ENCODE data around the gene CD300A. TPM values are rescaled to one million over a fixed set of nuclear protein-coding genes. Genes with fewer than 3 reads are reported as not detected.

The CD300A gene
- total and polyA plus RNA-seq, 2 of the 4 experiments (the other 2 are of a cell fraction), result not detected

DNA sequence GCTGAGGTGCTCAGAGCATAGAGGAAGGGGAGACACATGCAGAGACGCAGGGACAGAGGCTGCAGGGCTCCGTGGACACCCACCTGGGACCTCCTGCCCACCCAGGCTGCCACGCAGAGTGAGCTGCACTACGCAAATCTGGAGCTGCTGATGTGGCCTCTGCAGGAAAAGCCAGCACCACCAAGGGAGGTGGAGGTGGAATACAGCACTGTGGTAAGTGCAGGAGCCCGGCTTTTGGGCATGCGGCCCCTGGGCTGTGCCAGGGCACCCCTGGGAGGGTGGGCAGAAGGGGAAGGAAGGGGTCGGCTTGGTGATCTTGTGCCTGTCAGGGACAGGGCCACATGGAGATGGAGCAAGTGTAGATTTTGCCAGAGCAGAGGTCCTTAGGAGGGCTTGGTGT is 15.2 kb downstream of the CD300A start:
- Histone ChIP-seq H3K18ac (ENCODE audit: low read depth, low read length) (no peak overlapping the region), H4K20me1 (ENCODE audit: insufficient read depth, low read length) (no peaks in the 10 kb centered on the region), H3K27ac (ENCODE audit: insufficient read depth, low read length) (no peak overlapping the region), H3K4me3 (ENCODE audit: insufficient read depth, low read depth, low read length) (no peak overlapping the region), H3K27me3 (ENCODE audit: control insufficient read depth, insufficient read depth, low read length) (no peaks in the 10 kb centered on the region), H3K79me1 (ENCODE audit: low read depth in 1 of 2, low read length in 2 of 2) (no peaks in the 10 kb centered on the region), H3K9ac (ENCODE audit: low read depth, low read length) (no peak overlapping the region), H3K4me2 (ENCODE audit: low read depth, low read length) (no peak overlapping the region), H3K56ac (ENCODE audit: extremely low read depth, insufficient read depth, low read length) (no peak overlapping the region), H3K36me3 (ENCODE audit: control insufficient read depth, insufficient read depth, low read length) (no peaks in the 10 kb centered on the region), H3K23ac (ENCODE audit: low read depth, low read length) (no peak overlapping the region), H3K14ac (replicated peaks; ENCODE audit: low read depth, low read length) (no peak overlapping the region), H2BK15ac (ENCODE audit: low read depth, low read length) (no peak overlapping the region), H4K5ac (ENCODE audit: low read depth, low read length) (no peak overlapping the region), H3K9me3 (ENCODE audit: control insufficient read depth, insufficient read depth, low read length) (peaks cover 14% of the 10 kb centered on the region), H2BK20ac (ENCODE audit: low read depth, low read length) (no peak overlapping the region), H2BK5ac (ENCODE audit: low read depth, low read length, poor library complexity, severe bottlenecking) (no peak overlapping the region), H2BK120ac (ENCODE audit: low read depth, low read length) (no peak overlapping the region), H3K4ac (ENCODE audit: low read depth, low read length) (no peak overlapping the region), H2AFZ (replicated peaks; ENCODE audit: low read length, poor library complexity) (no peak overlapping the region), H4K8ac (ENCODE audit: low read depth in 2 of 2, low read length in 2 of 2) (no peak overlapping the region), H4K91ac (ENCODE audit: insufficient read depth, low read depth, low read length) (no peak overlapping the region), H2AK5ac (ENCODE audit: low read depth, low read length) (no peak overlapping the region), H3K4me1 (ENCODE audit: control insufficient read depth, insufficient read depth, low read length) (no peaks in the 10 kb centered on the region), H2AK9ac (replicated peaks; ENCODE audit: low read depth, low read length, poor library complexity) (peak overlapping the region; percentile 61), H3K9me1 (ENCODE audit: insufficient read depth, low read length) (no peaks in the 10 kb centered on the region)
- ATAC-seq (ENCODE audit: low read depth), result no peak
- POLR2A ChIA-PET (ENCODE audit: unreplicated experiment), result no interaction called here
- TF ChIP-seq FOS (IDR thresholded peaks at IDR 0.05; ENCODE audit: low read depth, low read length) (no peak), CHD1 (IDR thresholded peaks at IDR 0.05; ENCODE audit: low read depth, low read length) (no peak), MAFK (IDR thresholded peaks at IDR 0.05; ENCODE audit: low read depth, low read length) (no peak), MAZ (IDR thresholded peaks at IDR 0.05; ENCODE audit: borderline replicate concordance, low read depth, low read length) (no peak), RAD21 (IDR thresholded peaks at IDR 0.05; ENCODE audit: low read length) (no peak)
- intact Hi-C loops (cut with micrococcal nuclease), result no loop called here
- 36% methylated on average over 3 of the region's 7 CpGs; no CpG with 5 or more reads in 1 of the 2 experiments for WGBS, 2 experiments (ENCODE audit: extremely low coverage in 2 of 2, insufficient read length in 1 of 2)
- CTCF ChIA-PET, result no interaction called here
- no peak for DNase-seq
- dilution Hi-C loops (cut with HindIII; ENCODE audit: low sequenced_read_pairs, unreplicated experiment), result no loop called here
- in situ Hi-C loops (cut with MboI; ENCODE audit: low sequenced_read_pairs), result no loop called here
- no TSS peak for BruUV-seq (replicated peaks)

All from IMR-90 (cell line).